GM12891 (cell line): Measurements from ENCODE around the gene GALNT18.

Source experiments
- PAX5 ChIP-seq: IDR thresholded peaks from 2 replicates; pipeline ENCODE4 v1.6.1; 2011; ENCODE audit warnings: low read length, moderate library complexity, mild to moderate bottlenecking; ENCODE audit not compliant: insufficient read depth, severe bottlenecking
- POLR2A ChIP-seq: IDR thresholded peaks from 2 replicates; pipeline ENCODE4 v1.6.1; 2011; ENCODE audit warnings: low read depth, low read length, control low read depth
- POLR2AphosphoS5 ChIP-seq: IDR thresholded peaks from 2 replicates; pipeline ENCODE4 v1.6.1; 2011; ENCODE audit warnings: low read depth, low read length, control low read depth
- POU2F2 ChIP-seq: IDR thresholded peaks from 2 replicates; pipeline ENCODE4 v1.6.1; 2011; ENCODE audit warnings: low read depth, mild to moderate bottlenecking, control low read depth, low read length, moderate library complexity
- SPI1 ChIP-seq: IDR thresholded peaks from 2 replicates; pipeline ENCODE4 v1.6.1; 2011; ENCODE audit warnings: low read depth, low read length, control low read depth
- TAF1 ChIP-seq: IDR thresholded peaks from 2 replicates; pipeline ENCODE4 v1.6.1; 2011; ENCODE audit warnings: low read depth, low read length, control low read depth

DNA sequence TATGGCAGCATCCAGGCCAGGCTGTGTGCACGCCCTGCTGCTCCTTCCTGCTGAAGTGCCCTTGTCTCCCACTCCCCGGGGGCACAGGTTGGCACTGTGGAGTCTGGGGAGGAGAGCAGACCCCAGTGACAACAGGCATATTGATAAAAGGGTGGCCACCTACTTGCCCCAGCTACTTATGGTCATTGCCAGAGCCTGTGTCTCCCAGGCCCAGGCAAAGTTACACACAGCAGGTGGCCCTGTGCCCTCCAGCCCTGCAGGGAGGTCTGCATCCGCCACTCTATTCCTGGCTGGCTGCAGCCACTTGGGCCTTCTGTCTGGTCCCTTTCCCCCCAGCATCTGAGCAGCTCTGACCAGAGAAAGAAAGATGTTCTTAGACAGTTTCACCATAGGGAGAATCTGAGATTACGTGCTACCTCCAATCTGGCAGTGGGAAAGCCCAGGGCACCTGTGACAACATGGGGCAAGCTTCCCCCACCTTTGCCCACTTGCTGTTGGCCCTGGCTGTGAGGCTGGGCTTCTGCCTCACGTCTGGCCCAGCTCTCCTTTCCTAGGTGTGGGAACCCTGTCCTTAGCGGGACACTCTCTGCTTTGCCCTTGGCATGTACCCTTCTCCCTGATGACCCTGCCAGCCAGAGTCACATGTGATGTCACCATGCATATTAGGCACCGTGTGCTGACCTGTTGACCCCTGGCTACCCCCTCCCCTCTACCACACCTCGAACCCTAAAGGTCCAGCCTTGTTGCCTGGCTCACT, 243.4 kb downstream of the GALNT18 start:
- TF ChIP-seq POU2F2 (no peak), POLR2A (no peak), POLR2AphosphoS5 (no peak), SPI1 (no peak), TAF1 (no peak), PAX5 (no peak)
